ENCODE results near the gene KCNQ1. TPM values are rescaled to one million over a fixed set of nuclear protein-coding genes. Genes with fewer than 3 reads are reported as not detected.

The KCNQ1 gene
- total RNA-seq, 1 experiment from 2014 or later: 2.5 TPM

DNA sequence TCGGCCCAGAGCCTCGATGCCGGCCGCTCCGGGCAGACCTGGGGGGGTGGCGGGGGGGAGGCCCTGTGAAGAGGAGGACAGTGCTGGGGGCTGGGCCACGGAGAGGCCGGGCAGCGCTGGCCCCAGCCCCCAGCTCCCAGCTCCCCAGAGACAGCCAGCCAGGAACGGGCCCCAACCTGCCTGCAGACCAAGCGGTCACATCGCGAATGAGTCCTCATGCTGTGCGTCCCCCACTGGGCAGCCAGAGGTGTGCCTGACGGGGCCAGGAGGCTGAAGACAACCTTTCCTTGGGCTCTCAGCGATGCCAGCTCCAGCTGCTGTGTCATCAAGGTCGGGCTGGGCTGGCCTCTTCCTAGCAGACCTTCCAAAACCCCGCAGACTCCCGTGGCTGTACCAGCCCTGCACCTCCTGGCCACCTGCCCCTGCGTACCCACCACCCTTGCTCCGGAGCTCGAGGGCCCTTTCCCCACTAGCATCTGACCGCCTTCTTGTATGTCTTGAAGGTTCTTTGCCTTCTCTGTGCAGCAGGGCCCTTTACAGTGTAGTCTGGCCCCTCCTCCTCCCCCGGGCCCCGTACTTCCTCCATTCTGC is 352.4 kb downstream of the KCNQ1 start (continued):
- no peak for TF ChIP-seq TP53 (CRISPR knock-in tag; IDR thresholded peaks at IDR 0.05)

DNA sequence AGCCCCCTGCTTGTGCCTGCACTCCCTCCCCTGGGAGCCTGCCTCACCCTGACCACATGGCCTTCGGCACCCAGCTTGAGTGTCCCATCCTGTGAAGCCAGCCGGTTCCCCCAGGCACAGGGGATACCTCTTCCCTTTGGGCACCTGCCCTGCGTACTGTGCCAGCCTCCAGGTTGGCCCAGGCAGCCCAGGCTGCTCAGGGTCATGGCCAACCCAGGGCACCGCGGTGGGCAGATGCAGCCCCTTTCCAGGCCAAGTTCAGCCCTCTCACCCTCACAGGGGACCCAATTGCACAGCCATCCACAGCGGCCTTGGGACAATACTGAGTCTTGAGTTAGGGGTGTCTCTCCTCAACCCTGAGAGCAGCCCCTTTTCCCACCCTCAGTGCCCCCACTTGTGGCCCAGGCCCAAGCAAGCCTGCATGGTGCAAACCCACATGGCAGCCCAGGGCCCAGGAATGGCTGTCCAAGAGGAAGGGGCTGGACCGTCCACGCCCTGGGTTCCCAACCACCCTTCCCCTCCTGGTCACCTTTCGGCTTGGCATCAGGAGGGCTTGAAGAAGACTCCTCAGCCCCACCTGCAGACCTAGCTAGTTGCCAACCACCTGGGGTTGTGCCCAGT is 353.0 kb downstream of the KCNQ1 start:
- peaks cover 76% of the 10 kb centered on the region for H3K27me3 Mint-ChIP-seq (ENCODE audit: low read depth)
- POLR2A ChIA-PET: no interaction called here
- TF ChIP-seq FOXK1 (CRISPR knock-in tag; IDR thresholded peaks at IDR 0.05) (no peak), MXD4 (CRISPR knock-in tag; IDR thresholded peaks at IDR 0.05; ENCODE audit: borderline replicate concordance) (no peak), ZNF263 (CRISPR knock-in tag; IDR thresholded peaks at IDR 0.05; ENCODE audit: low read depth) (no peak), NFE2L1 (CRISPR knock-in tag; IDR thresholded peaks at IDR 0.05) (no peak), ZNF121 (CRISPR knock-in tag; IDR thresholded peaks at IDR 0.05) (no peak)
- TF ChIP-seq, protein P1, sequence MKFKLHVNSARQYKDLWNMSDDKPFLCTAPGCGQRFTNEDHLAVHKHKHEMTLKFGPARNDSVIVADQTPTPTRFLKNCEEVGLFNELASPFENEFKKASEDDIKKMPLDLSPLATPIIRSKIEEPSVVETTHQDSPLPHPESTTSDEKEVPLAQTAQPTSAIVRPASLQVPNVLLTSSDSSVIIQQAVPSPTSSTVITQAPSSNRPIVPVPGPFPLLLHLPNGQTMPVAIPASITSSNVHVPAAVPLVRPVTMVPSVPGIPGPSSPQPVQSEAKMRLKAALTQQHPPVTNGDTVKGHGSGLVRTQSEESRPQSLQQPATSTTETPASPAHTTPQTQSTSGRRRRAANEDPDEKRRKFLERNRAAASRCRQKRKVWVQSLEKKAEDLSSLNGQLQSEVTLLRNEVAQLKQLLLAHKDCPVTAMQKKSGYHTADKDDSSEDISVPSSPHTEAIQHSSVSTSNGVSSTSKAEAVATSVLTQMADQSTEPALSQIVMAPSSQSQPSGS (CRISPR knock-in tag; IDR thresholded peaks at IDR 0.05; ENCODE audit: borderline replicate concordance, low read depth): no peak
- TF ChIP-seq, protein P2, sequence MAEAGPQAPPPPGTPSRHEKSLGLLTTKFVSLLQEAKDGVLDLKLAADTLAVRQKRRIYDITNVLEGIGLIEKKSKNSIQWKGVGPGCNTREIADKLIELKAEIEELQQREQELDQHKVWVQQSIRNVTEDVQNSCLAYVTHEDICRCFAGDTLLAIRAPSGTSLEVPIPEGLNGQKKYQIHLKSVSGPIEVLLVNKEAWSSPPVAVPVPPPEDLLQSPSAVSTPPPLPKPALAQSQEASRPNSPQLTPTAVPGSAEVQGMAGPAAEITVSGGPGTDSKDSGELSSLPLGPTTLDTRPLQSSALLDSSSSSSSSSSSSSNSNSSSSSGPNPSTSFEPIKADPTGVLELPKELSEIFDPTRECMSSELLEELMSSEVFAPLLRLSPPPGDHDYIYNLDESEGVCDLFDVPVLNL (CRISPR knock-in tag; IDR thresholded peaks at IDR 0.05; ENCODE audit: borderline replicate concordance, low read depth): no peak
- TF ChIP-seq, protein P3, sequence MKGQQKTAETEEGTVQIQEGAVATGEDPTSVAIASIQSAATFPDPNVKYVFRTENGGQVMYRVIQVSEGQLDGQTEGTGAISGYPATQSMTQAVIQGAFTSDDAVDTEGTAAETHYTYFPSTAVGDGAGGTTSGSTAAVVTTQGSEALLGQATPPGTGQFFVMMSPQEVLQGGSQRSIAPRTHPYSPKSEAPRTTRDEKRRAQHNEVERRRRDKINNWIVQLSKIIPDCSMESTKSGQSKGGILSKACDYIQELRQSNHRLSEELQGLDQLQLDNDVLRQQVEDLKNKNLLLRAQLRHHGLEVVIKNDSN (CRISPR knock-in tag; IDR thresholded peaks at IDR 0.05): no peak
- CTCF ChIA-PET: no interaction called here
- no peak overlapping the region for H3K4me3 Mint-ChIP-seq
- no peak for ATAC-seq
- H3K27ac Mint-ChIP-seq: no peak overlapping the region
- peaks cover 9% of the 10 kb centered on the region for H3K9me3 Mint-ChIP-seq
- H3K4me1 Mint-ChIP-seq: no peaks in the 10 kb centered on the region
- DNase-seq (ENCODE audit: low spot score): peak; percentile 7
- H3K36me3 Mint-ChIP-seq: peaks cover 7% of the 10 kb centered on the region

DNA sequence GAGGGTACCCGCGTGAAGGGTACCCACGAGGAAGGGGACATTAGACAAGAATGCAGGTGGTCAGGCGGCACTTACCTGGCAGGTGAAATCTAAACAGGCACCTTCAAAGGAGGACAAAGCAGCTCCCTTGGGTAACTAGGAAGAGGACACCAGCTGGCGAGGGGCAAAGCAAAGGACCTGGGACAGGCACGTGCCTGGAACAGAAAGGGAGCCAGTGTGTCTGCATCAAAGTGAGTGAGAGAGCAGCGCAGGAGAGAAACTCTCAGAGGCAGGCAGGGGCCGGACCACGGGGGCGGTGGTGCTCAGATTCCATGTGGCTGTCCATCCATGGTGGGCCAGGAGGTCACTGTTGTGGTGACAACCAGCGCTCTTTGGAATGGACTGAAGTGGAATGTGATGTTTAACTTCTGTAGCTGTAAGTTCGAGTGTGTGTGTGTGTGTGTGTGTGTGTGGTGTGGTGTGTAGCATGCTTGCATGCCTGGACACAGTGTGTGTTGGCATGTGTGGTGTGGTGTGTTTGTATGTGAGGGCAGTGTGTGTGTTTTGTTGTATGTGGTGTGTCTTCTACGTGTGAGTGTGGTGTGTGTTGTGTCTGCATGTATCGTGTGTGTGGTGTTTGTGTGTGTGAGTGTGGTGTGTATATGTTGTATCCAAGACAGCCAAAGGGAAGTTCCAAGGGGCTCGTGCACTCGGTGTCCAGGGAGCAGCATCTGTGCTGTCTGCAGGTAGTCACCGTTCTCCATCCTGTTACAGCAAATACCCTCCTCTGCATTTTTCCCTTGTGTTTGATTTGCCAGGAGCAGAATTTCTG is 354.3 kb downstream of the KCNQ1 start:
- Mint-ChIP-seq H3K9me3 (peaks cover 9% of the 10 kb centered on the region), H3K36me3 (peaks cover 7% of the 10 kb centered on the region), H3K4me1 (no peaks in the 10 kb centered on the region), H3K27me3 (ENCODE audit: low read depth) (peaks cover 69% of the 10 kb centered on the region), H3K4me3 (no peak overlapping the region), H3K27ac (no peak overlapping the region)
- TF ChIP-seq, protein P4, sequence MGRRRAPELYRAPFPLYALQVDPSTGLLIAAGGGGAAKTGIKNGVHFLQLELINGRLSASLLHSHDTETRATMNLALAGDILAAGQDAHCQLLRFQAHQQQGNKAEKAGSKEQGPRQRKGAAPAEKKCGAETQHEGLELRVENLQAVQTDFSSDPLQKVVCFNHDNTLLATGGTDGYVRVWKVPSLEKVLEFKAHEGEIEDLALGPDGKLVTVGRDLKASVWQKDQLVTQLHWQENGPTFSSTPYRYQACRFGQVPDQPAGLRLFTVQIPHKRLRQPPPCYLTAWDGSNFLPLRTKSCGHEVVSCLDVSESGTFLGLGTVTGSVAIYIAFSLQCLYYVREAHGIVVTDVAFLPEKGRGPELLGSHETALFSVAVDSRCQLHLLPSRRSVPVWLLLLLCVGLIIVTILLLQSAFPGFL (CRISPR knock-in tag; IDR thresholded peaks at IDR 0.05; ENCODE audit: borderline replicate concordance): no peak
- no peak for TF ChIP-seq GABPB1 (CRISPR knock-in tag; IDR thresholded peaks at IDR 0.05)
- ATAC-seq (no peak), DNase-seq (ENCODE audit: low spot score) (no peak)
- ChIA-PET CTCF (no interaction called here), POLR2A (no interaction called here)

DNA sequence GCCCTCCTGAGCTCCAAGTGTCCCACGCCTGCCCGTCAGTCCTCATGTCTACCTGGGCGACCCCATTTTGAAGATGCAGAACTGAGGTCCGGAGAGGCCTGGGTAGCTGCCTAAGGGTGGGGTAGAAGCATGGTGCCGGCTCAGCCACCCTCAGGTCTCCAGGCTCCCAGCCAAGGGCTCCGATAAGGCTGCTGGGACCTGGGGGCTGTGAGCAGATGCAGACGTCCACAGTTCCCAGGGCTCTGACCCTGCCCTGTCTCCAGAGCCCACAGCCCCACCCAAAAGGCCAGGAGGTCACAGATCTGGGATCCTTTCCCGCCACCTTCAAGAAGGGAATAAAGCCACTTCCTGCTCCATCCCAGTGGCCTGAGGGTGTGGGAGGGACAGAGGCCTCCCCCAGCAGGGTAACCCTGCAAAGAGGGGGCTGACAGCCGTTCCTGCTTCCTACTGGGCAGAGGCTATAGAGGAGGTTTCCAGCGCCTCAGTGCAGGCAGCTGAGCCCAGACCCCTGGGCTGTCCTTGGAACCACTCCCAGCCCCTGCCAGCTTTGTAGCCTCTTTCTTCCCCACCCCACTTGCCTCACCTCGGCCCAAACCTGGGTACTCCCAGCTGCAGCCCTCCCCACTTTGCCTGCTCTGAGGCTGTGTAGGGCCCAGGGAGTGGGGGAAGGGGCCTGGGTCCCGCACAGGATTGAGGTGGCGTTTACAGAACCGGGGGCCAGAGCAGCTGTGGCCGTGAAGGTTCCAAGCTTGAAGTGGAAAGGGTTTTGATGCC is 355.3 kb downstream of the KCNQ1 start:
- TF ChIP-seq ELF4 (CRISPR knock-in tag; IDR thresholded peaks at IDR 0.05; ENCODE audit: low read depth): no peak
- TF ChIP-seq FOXP1 (CRISPR knock-in tag; IDR thresholded peaks at IDR 0.05; ENCODE audit: borderline replicate concordance): no peak
- TF ChIP-seq, protein P5, sequence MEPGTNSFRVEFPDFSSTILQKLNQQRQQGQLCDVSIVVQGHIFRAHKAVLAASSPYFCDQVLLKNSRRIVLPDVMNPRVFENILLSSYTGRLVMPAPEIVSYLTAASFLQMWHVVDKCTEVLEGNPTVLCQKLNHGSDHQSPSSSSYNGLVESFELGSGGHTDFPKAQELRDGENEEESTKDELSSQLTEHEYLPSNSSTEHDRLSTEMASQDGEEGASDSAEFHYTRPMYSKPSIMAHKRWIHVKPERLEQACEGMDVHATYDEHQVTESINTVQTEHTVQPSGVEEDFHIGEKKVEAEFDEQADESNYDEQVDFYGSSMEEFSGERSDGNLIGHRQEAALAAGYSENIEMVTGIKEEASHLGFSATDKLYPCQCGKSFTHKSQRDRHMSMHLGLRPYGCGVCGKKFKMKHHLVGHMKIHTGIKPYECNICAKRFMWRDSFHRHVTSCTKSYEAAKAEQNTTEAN (CRISPR knock-in tag; IDR thresholded peaks at IDR 0.05): 0 out of 2 replicates have a peak, but pooled peaks have one; percentile 24
- no peak for TF ChIP-seq MYBL2 (CRISPR knock-in tag; IDR thresholded peaks at IDR 0.05)
- no peak for TF ChIP-seq EMX1 (CRISPR knock-in tag; IDR thresholded peaks at IDR 0.05)
- H3K27ac Mint-ChIP-seq: no peak overlapping the region
- peaks cover 4% of the 10 kb centered on the region for H3K4me1 Mint-ChIP-seq
- H3K36me3 Mint-ChIP-seq: peaks cover 7% of the 10 kb centered on the region
- DNase-seq (ENCODE audit: low spot score): peak; percentile 9
- no peak for ATAC-seq
- H3K4me3 Mint-ChIP-seq: no peak overlapping the region
- POLR2A ChIA-PET: no interaction called here
- CTCF ChIA-PET: interaction anchor here (0.7 kb wide), 1 partner anchor 267 kb away, joined by 3 read pairs; no protein-coding TSS in a partner anchor
- peaks cover 9% of the 10 kb centered on the region for H3K9me3 Mint-ChIP-seq
- peaks cover 69% of the 10 kb centered on the region for H3K27me3 Mint-ChIP-seq (ENCODE audit: low read depth)

Data from WTC11 (cell line).